Gastrocnemius medialis (tissue), 4 donors: ENCODE data around the gene DNAJC28.
"Not testable (repeated sequence)": the region's sequence is repeated elsewhere in the genome, so short reads cannot be mapped to it uniquely, and the experiment has no call there.

ENCODE experiments used
- POLR2A ChIP-seq, 2 donors: fragments of 450-650 bp; IDR thresholded peaks; one replicate each; pipeline ENCODE4 v1.6.1; 2017; ENCODE audit warnings: antibody characterized with exemption in 2 of 2, mild to moderate bottlenecking in 2 of 2, moderate library complexity in 2 of 2
- TF ChIP-seq, protein P1 (sequence below), 5 experiments: fragments of 450-650 bp in 3 of 5; fragments of 200-600 bp in 2 of 5; sonication (generic) in 2 of 5; IDR thresholded peaks in 4 of 5; conservative IDR thresholded peaks in 1 of 5; 1 replicate in 4 of 5; 2 replicates in 1 of 5; pipeline ENCODE4 v1.5.1; 2016 to 2019; ENCODE audit warnings: antibody characterized with exemption in 5 of 5, mild to moderate bottlenecking in 3 of 5, moderate library complexity in 3 of 5

DNA sequence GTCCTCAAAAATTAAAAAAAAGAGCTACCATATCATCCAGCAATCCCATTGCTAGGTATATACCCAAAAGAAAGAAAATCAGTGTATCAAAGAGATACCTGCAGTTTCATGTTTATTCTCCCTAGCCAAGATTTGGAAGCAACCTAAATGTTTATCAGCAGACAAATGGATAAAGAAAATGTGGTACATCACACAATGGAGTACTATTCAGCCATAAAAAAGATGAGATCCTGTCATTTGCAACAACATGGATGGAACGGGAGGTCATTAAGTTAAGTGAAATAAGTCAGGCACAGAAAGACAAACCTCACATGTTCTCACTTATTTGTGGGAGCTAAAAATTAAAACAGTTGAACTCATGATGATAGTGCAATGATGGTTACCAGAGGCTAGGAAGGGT, 15.5 kb upstream of the DNAJC28 start:
- not testable (repeated sequence) for TF ChIP-seq POLR2A (IDR thresholded peaks at IDR 0.05)
- TF ChIP-seq, protein P1, sequence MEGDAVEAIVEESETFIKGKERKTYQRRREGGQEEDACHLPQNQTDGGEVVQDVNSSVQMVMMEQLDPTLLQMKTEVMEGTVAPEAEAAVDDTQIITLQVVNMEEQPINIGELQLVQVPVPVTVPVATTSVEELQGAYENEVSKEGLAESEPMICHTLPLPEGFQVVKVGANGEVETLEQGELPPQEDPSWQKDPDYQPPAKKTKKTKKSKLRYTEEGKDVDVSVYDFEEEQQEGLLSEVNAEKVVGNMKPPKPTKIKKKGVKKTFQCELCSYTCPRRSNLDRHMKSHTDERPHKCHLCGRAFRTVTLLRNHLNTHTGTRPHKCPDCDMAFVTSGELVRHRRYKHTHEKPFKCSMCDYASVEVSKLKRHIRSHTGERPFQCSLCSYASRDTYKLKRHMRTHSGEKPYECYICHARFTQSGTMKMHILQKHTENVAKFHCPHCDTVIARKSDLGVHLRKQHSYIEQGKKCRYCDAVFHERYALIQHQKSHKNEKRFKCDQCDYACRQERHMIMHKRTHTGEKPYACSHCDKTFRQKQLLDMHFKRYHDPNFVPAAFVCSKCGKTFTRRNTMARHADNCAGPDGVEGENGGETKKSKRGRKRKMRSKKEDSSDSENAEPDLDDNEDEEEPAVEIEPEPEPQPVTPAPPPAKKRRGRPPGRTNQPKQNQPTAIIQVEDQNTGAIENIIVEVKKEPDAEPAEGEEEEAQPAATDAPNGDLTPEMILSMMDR (IDR thresholded peaks at IDR 0.05 in 4 of 5, conservative IDR thresholded peaks at IDR 0.05 in 1 of 5) = not testable (repeated sequence)
